ENCODE results near the gene MAML3. TPM values are rescaled to one million over a fixed set of nuclear protein-coding genes. Genes with fewer than 3 reads are reported as not detected.

The MAML3 gene
- total RNA-seq, 4 donors from 2014 or later, result 16.1 to 40.0 (median 18.1) TPM

GRCh38 chr4:140117947-140118346 lies 36.0 kb downstream of the MAML3 start:
- WGBS, 2 donors (ENCODE audit: low coverage in 1 of 2), result 91 to 92% methylated on average over 5 of the region's 5 CpGs
- in situ Hi-C loops (cut with MboI; ENCODE audit: low pct_ligation_motif_present in 1 of 4, low pct_unique_long_range_greater_than_20kb in 1 of 4, low sequenced_read_pairs in 3 of 4) (no loop called here), intact Hi-C loops (cut with DNase I; ENCODE audit: low total_unique reads) (no loop called here)
- Histone ChIP-seq H3K4me1 (peaks cover 0 to 3% (median 0%) of the 10 kb centered on the region in 4 donors), H3K27ac (no peak overlapping the region), H3K36me3 (no peaks in the 10 kb centered on the region), H3K4me3 (no peak overlapping the region), H3K27me3 (no peaks in the 10 kb centered on the region), H3K9me3 (no peaks in the 10 kb centered on the region)
- no peak for TF ChIP-seq POLR2A (IDR thresholded peaks at IDR 0.05)
- TF ChIP-seq EP300 (IDR thresholded peaks at IDR 0.05; ENCODE audit: low read depth), result no peak
- TF ChIP-seq CTCF (IDR thresholded peaks at IDR 0.05), result no peak
- TF ChIP-seq POLR2AphosphoS5 (IDR thresholded peaks at IDR 0.05), result no peak
- no peak for DNase-seq

GRCh38 chr4:140116442-140117104 lies 37.4 kb downstream of the MAML3 start:
- no peak overlapping the region for H3K4me3 ChIP-seq
- no peak for DNase-seq
- 67 to 68% methylated on average over 1 to 4 of the region's 4 CpGs for WGBS, 2 donors (ENCODE audit: low coverage in 1 of 2)
- in situ Hi-C loops (cut with MboI; ENCODE audit: low pct_ligation_motif_present in 1 of 4, low pct_unique_long_range_greater_than_20kb in 1 of 4, low sequenced_read_pairs in 3 of 4), result no loop called here
- H3K27ac ChIP-seq, result no peak overlapping the region
- intact Hi-C loops (cut with DNase I; ENCODE audit: low total_unique reads), result no loop called here
- no peaks in the 10 kb centered on the region for H3K9me3 ChIP-seq
- no peaks in the 10 kb centered on the region for H3K27me3 ChIP-seq
- no peaks in the 10 kb centered on the region for H3K36me3 ChIP-seq
- H3K4me1 ChIP-seq, result peaks cover 0 to 6% (median 0%) of the 10 kb centered on the region in 4 donors
- TF ChIP-seq POLR2AphosphoS5 (IDR thresholded peaks at IDR 0.05) (no peak), EP300 (IDR thresholded peaks at IDR 0.05; ENCODE audit: low read depth) (no peak)

GRCh38 chr4:140115140-140115539 lies 38.8 kb downstream of the MAML3 start:
- no peak overlapping the region for H3K4me3 ChIP-seq
- no peak for DNase-seq
- TF ChIP-seq EP300 (IDR thresholded peaks at IDR 0.05; ENCODE audit: low read depth) (no peak), POLR2AphosphoS5 (IDR thresholded peaks at IDR 0.05) (no peak), CTCF (IDR thresholded peaks at IDR 0.05) (no peak), POLR2A (IDR thresholded peaks at IDR 0.05) (no peak)
- no peak overlapping the region for H3K27ac ChIP-seq
- peaks cover 0 to 20% (median 3%) of the 10 kb centered on the region in 4 donors for H3K4me1 ChIP-seq
- no peaks in the 10 kb centered on the region for H3K27me3 ChIP-seq
- intact Hi-C loops (cut with DNase I; ENCODE audit: low total_unique reads) (no loop called here), in situ Hi-C loops (cut with MboI; ENCODE audit: low pct_ligation_motif_present in 1 of 4, low pct_unique_long_range_greater_than_20kb in 1 of 4, low sequenced_read_pairs in 3 of 4) (no loop called here)
- no peaks in the 10 kb centered on the region for H3K36me3 ChIP-seq
- no peaks in the 10 kb centered on the region for H3K9me3 ChIP-seq

GRCh38 chr4:140113653-140114052 lies 40.3 kb downstream of the MAML3 start:
- H3K4me3 ChIP-seq, result no peak overlapping the region
- TF ChIP-seq POLR2A (IDR thresholded peaks at IDR 0.05) (no peak), CTCF (IDR thresholded peaks at IDR 0.05) (no peak), EP300 (IDR thresholded peaks at IDR 0.05; ENCODE audit: low read depth) (no peak), POLR2AphosphoS5 (IDR thresholded peaks at IDR 0.05) (no peak)
- intact Hi-C loops (cut with DNase I; ENCODE audit: low total_unique reads), result no loop called here
- in situ Hi-C loops (cut with MboI; ENCODE audit: low pct_ligation_motif_present in 1 of 4, low pct_unique_long_range_greater_than_20kb in 1 of 4, low sequenced_read_pairs in 3 of 4), result no loop called here
- no peak overlapping the region for H3K27ac ChIP-seq
- no peaks in the 10 kb centered on the region for H3K9me3 ChIP-seq
- no peaks in the 10 kb centered on the region for H3K36me3 ChIP-seq
- DNase-seq, result no peak
- 37 to 74% methylated on average over 2 of the region's 2 CpGs for WGBS, 2 donors (ENCODE audit: low coverage in 1 of 2)
- H3K27me3 ChIP-seq, result no peaks in the 10 kb centered on the region
- peaks cover 0 to 30% (median 6%) of the 10 kb centered on the region in 4 donors for H3K4me1 ChIP-seq

GRCh38 chr4:140112576-140112975 lies 41.4 kb downstream of the MAML3 start:
- TF ChIP-seq EP300 (IDR thresholded peaks at IDR 0.05; ENCODE audit: low read depth) (no peak), POLR2AphosphoS5 (IDR thresholded peaks at IDR 0.05) (no peak), CTCF (IDR thresholded peaks at IDR 0.05) (no peak), POLR2A (IDR thresholded peaks at IDR 0.05) (no peak)

More at GRCh38 chr4:140112576-140112975, 41.4 kb downstream of the MAML3 start:
- Histone ChIP-seq H3K4me1 (peaks cover 0 to 32% (median 7%) of the 10 kb centered on the region in 4 donors), H3K4me3 (no peak overlapping the region), H3K27ac (no peak overlapping the region), H3K27me3 (no peaks in the 10 kb centered on the region), H3K36me3 (no peaks in the 10 kb centered on the region), H3K9me3 (no peaks in the 10 kb centered on the region)
- in situ Hi-C loops (cut with MboI; ENCODE audit: low pct_ligation_motif_present in 1 of 4, low pct_unique_long_range_greater_than_20kb in 1 of 4, low sequenced_read_pairs in 3 of 4), result no loop called here
- WGBS, 2 donors (ENCODE audit: low coverage in 1 of 2), result 75 to 76% methylated on average over 2 of the region's 2 CpGs
- intact Hi-C loops (cut with DNase I; ENCODE audit: low total_unique reads), result no loop called here
- no peak for DNase-seq

Measured in transverse colon (tissue), 4 donors.